Type B pancreatic cell (in vitro differentiated cells): ENCODE results near the gene IGF2R. TPM values are rescaled to one million over a fixed set of nuclear protein-coding genes. Genes with fewer than 3 reads are reported as not detected.

ENCODE experiments used
- DNase-seq: peaks from one replicate; pipeline ENCODE4 v3.0.0; 2021; ENCODE audit warnings: mixed read lengths; ENCODE audit not compliant: unreplicated experiment; ENCODE audit errors: extremely low spot score
- H3K27ac Mint-ChIP-seq: 2 replicates; pipeline ENCODE4 v1.8.0; 2021; ENCODE audit warnings: mild to moderate bottlenecking, mixed read lengths
- H3K27me3 Mint-ChIP-seq: 2 replicates; pipeline ENCODE4 v1.8.0; 2021; ENCODE audit warnings: mixed read lengths
- H3K36me3 Mint-ChIP-seq: 2 replicates; pipeline ENCODE4 v1.8.0; 2021; ENCODE audit warnings: mixed read lengths
- H3K4me1 Mint-ChIP-seq: one replicate; pipeline ENCODE4 v1.8.0; 2021; ENCODE audit warnings: mixed read lengths; ENCODE audit not compliant: unreplicated experiment
- H3K4me3 Mint-ChIP-seq: 2 replicates; pipeline ENCODE4 v1.8.0; 2021; ENCODE audit warnings: mild to moderate bottlenecking, mixed read lengths
- H3K9me3 Mint-ChIP-seq: 2 replicates; pipeline ENCODE4 v1.8.0; 2021; ENCODE audit warnings: mixed read lengths
- total RNA-seq: library from RNA; stranded (reverse); gene quantifications from 2 replicates; pipeline ENCODE4 v1.2.1, GENCODE V29; 2021; ENCODE audit warnings: low replicate concordance
- TF ChIP-seq, protein P1 (sequence below): fragments of 200-600 bp; sonication (generic); conservative IDR thresholded peaks from 2 replicates; pipeline ENCODE4 v1.5.0; 2021; ENCODE audit warnings: antibody characterized with exemption, mild to moderate bottlenecking

The IGF2R gene
- total RNA-seq, 1 donor from 2014 or later = 79.8 TPM

DNA sequence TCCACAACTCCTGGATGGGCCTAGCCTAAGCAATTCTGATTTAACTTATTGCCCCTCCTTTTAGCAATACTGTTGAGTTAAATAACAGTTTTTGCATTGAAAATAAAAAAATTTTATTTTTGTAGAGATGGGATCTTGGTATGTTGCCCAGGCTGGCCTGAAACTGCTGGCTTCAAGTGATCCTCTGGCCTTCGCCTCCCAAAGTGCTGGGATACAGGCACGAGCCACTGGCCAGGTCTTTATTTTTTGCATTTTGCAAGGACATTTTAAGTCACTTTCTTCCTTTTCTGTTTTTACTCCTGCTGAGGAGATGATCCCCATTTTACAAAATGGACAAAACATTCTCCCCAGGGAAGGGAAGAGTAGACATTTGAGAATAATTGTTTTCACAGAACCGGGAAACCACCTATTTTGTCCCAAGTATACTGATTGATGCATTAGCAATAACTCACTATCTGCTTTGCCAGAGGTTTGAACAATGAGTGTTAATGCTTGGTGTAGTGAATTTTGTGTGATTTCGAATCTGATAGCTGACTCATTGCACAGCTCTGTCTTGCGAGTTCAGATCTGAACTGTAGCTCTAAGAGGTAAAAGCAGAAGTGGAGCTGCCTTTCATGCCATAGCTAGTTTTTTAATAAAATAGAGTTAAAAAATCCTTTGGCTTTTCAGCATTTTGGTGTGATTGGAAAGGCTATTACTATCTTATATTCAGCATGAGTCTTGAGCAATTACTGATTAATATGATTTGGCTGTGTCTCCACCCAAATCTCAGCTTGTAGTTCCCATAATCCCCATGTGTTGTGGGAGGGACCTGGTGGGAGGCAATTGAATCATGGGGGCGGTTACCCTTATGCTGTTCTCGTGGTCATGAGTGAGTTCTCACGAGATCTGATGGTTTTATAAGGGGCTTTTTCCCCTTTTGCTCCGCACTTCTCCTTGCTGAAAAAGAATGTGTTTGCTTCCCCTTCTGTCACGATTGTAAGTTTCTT, 20.9 kb downstream of the IGF2R start:
- peaks cover 32% of the 10 kb centered on the region for H3K36me3 Mint-ChIP-seq
- no peaks in the 10 kb centered on the region for H3K27me3 Mint-ChIP-seq
- no peak overlapping the region for H3K4me3 Mint-ChIP-seq
- peaks cover 9% of the 10 kb centered on the region for H3K4me1 Mint-ChIP-seq
- peaks cover 5% of the 10 kb centered on the region for H3K9me3 Mint-ChIP-seq
- TF ChIP-seq, protein P1, sequence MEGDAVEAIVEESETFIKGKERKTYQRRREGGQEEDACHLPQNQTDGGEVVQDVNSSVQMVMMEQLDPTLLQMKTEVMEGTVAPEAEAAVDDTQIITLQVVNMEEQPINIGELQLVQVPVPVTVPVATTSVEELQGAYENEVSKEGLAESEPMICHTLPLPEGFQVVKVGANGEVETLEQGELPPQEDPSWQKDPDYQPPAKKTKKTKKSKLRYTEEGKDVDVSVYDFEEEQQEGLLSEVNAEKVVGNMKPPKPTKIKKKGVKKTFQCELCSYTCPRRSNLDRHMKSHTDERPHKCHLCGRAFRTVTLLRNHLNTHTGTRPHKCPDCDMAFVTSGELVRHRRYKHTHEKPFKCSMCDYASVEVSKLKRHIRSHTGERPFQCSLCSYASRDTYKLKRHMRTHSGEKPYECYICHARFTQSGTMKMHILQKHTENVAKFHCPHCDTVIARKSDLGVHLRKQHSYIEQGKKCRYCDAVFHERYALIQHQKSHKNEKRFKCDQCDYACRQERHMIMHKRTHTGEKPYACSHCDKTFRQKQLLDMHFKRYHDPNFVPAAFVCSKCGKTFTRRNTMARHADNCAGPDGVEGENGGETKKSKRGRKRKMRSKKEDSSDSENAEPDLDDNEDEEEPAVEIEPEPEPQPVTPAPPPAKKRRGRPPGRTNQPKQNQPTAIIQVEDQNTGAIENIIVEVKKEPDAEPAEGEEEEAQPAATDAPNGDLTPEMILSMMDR = no peak
- no peak overlapping the region for H3K27ac Mint-ChIP-seq
- no peak for DNase-seq

DNA sequence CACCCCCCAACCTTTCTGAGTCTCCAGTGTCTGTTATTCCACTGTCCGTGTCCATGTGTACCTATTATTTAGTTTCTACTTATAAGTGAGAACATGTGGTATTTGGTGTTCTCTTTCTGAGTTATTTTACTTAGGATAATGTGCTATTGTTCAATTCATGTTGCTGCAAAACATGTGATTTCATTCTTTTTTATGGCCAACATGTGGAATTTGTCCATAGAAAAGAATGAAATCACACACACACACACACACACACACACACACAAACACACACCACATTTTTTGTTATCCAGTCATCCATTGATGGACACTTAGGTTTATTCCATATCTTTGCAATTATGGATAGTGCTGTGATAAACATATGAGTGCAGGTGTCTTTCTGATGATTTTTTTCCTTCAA, 23.5 kb downstream of the IGF2R start:
- peaks cover 5% of the 10 kb centered on the region for H3K9me3 Mint-ChIP-seq
- H3K27ac Mint-ChIP-seq = no peak overlapping the region
- TF ChIP-seq, protein P1 = no peak
- H3K27me3 Mint-ChIP-seq = no peaks in the 10 kb centered on the region
- no peak for DNase-seq
- H3K4me1 Mint-ChIP-seq = peaks cover 3% of the 10 kb centered on the region
- H3K4me3 Mint-ChIP-seq = no peak overlapping the region
- H3K36me3 Mint-ChIP-seq = peaks cover 42% of the 10 kb centered on the region

DNA sequence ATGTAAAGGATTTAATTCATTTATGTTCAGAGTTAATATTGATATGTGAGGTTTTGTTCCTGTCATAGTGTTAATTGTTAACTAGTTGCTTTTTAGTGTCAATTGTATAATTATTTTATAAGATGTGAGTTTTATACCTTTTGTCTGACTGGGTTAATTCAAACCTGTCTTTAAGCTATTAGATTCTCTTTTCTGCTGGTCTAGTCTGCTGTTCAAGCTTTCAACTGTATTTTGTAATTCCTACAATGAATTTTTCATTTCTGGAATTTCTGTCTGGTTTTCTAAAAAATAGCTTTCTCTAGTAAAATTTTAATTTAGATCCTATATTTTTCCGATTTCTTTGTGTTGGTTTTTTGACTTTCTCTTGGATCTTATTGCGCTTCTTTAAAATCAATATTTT, 26.5 kb downstream of the IGF2R start:
- peaks cover 5% of the 10 kb centered on the region for H3K9me3 Mint-ChIP-seq
- H3K27me3 Mint-ChIP-seq = no peaks in the 10 kb centered on the region
- no peak overlapping the region for H3K4me3 Mint-ChIP-seq
- no peak for DNase-seq
- peaks cover 3% of the 10 kb centered on the region for H3K4me1 Mint-ChIP-seq
- peaks cover 64% of the 10 kb centered on the region for H3K36me3 Mint-ChIP-seq
- no peak overlapping the region for H3K27ac Mint-ChIP-seq
- TF ChIP-seq, protein P1 = no peak

DNA sequence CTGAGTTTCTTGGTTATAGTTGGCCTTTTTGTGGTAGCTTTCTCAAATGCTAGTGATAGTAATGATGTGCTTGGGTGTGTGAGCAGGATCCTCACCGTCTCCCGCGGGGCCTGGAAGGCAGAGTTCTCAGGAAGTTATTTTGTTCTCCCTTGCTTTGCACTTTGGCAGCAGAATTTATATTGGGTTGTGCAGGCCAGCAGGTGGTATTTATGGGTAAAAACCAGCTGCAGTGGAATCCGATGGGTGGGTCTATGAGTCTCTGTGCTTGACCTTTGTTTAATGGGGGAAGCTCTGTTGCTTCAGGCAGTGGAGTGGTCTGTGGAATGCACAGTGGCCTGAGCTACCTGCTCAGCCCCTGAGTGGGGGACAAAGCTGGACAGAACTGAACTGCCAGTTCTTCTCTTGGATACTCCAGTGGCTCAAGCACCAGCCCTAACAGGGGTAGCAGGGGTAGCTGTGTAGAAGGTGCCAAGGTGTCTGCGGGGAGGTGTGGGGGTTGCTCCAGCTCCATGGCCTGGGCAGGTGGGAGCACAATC, 27.3 kb downstream of the IGF2R start:
- TF ChIP-seq, protein P1 = no peak
- Mint-ChIP-seq H3K36me3 (peaks cover 66% of the 10 kb centered on the region), H3K27ac (peak overlapping the region; percentile 32), H3K9me3 (peaks cover 5% of the 10 kb centered on the region), H3K4me3 (no peak overlapping the region), H3K27me3 (no peaks in the 10 kb centered on the region), H3K4me1 (peaks cover 3% of the 10 kb centered on the region)
- no peak for DNase-seq

DNA sequence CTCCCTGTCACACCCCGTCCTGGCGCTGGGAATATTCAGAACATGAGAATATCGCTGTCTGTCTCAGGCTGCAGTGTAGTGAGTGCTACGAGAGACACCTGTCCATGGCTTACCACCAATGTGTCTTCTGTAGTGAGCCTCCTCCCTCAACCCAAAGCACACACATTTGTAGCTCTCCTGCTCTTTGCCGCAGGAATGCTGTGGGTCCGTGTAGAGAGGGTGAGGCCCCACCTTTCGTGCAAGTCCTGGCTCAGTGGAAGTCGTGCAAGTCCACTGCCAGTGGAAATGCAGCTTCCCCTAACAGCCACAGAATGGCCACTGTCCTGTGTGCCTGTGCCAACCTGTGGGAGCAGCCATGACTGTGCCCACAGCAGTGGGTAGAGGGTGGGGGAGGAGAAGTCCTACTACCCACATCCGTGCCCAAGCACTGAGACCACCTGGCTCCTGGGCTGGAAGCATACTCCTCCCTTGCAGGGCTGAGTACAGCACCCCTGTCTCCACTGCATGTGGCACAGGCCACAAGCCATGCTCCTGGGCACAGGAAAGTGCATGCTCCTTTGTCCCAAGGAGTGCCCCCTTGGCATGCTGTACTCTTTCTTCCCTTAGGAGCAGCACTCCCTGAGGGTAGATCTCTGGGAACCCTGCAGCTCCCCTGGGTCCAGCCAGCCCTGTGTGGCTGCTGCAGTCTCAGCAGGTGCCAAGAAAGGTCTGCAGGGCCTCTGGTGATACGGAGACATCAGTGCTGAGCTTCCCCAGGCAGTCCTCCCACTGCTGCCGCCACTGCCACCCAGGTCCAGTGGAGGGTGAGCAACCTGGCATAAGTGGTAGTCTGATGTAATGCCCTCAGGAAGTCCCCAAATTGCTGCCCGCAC, 28.0 kb downstream of the IGF2R start:
- H3K4me1 Mint-ChIP-seq = peaks cover 3% of the 10 kb centered on the region
- no peaks in the 10 kb centered on the region for H3K27me3 Mint-ChIP-seq
- DNase-seq = no peak
- TF ChIP-seq, protein P1 = no peak
- no peak overlapping the region for H3K27ac Mint-ChIP-seq
- H3K4me3 Mint-ChIP-seq = no peak overlapping the region
- H3K9me3 Mint-ChIP-seq = peaks cover 5% of the 10 kb centered on the region
- H3K36me3 Mint-ChIP-seq = peaks cover 61% of the 10 kb centered on the region
